GM21576 (cell line): ENCODE data around the gene SEMA3C.

Experiments
- ATAC-seq: cut with Tn5 transposase; IDR thresholded peaks from one replicate; pipeline ENCODE4 v1.9.1; 2021; ENCODE audit warnings: mild to moderate bottlenecking, moderate library complexity; ENCODE audit not compliant: unreplicated experiment

SEMA3C gene

DNA sequence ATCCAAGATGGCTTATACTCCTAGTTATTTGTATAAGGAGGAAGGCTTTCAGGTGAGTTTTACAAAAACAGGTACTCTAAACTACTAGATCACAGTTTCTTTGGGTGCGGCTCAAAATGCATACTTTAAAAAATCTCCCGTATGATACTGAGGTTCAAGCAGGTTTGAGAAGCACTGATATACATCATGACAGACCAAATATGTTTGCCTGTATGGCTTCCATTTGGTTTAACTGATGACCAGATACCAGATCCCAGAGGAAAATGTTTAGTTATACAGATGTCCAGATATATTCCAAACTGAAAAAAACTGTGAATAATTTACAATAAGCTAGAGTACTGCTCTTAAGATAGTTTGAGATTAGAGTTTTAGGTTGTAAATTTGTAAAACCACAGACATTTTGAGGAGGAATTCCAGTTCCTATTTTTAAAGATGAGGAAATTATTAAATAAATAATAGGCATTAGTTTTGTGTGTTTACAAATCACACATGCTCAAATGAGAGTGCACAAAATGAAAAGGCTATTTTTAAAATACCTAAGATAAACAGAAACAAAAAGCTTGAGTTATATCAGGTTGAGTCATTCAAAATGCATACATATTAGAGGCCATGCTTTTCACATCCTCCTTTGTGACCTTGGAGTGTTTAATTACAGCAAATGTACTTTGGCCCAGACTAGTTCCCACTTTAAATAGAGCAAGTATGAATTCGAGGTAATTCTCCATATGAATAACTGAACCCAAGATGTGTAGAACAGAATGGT, 60.5 kb downstream of the SEMA3C start:
- no peak for ATAC-seq

DNA sequence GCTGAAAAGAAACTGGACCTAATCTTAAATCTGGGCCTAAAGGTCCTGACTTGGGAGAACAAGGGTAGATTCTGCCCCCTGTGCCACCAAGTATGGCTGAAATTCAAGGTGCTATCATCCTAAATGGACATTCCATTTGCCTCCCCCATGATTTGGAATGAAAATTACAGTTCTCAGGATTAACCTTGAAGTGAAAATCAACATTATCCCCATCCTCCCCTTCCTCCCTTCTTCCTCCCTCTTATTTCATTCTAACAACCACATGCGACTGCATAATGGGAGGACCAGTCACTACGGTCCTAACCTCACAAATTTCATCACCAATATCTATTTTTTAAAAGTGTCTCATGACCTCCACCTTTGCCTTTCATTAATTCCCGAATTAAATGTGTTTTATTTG, 62.1 kb downstream of the SEMA3C start:
- ATAC-seq: no peak

DNA sequence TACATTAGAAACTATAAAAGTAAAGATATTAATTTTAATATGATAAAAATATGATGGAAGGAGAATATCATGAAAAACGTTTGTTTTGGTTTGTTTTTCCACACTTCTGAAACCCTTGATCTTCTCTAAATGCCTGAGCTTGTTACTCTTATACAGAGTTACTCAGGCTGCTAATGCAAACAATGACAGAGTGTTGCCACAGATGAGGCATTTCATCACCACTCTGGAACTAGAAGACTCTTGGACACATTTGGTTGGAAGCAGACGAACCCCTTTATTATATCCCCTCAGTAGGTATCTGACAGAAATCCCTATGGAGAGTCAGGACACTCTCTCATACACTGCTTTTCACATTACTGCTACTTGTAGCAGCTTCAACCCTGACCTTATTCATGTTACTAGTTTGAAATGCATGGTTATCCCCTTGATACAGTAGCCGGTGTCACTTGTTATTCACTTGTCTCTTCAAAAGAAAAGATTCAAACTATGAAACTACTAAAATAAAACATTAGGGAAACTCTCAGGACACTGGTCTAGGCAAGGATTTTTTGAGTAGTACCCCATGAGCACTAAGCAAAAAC, 66.9 kb downstream of the SEMA3C start:
- no peak for ATAC-seq

GRCh38 chr7:80848841-80849240, 70.0 kb downstream of the SEMA3C start:
- no peak for ATAC-seq

GRCh38 chr7:80847895-80848294, 71.0 kb downstream of the SEMA3C start:
- ATAC-seq: no peak

DNA sequence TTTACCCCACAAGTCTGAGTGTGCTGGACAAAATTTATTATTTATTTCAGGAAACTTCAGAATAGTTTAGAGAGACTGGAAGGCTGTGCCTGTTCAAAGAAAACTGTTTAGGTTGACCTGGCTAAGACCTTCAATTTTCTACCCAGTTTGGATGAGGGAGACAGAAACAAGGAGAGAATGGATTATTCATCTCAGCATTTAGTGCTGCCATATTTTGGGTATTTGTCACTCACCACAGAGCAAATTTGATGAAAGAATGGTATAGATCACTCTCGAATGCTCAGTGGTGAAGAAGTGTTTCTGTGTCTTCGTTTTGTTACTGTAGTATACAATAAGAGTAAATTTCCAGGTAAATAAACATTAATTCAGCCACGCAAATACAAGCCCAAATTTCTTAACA, 71.8 kb downstream of the SEMA3C start:
- no peak for ATAC-seq

- no peak for ATAC-seq
Observed at GRCh38 chr7:80844916-80845315, 73.9 kb downstream of the SEMA3C start.

GRCh38 chr7:80843018-80843677, 75.7 kb downstream of the SEMA3C start:
- ATAC-seq: no peak

DNA sequence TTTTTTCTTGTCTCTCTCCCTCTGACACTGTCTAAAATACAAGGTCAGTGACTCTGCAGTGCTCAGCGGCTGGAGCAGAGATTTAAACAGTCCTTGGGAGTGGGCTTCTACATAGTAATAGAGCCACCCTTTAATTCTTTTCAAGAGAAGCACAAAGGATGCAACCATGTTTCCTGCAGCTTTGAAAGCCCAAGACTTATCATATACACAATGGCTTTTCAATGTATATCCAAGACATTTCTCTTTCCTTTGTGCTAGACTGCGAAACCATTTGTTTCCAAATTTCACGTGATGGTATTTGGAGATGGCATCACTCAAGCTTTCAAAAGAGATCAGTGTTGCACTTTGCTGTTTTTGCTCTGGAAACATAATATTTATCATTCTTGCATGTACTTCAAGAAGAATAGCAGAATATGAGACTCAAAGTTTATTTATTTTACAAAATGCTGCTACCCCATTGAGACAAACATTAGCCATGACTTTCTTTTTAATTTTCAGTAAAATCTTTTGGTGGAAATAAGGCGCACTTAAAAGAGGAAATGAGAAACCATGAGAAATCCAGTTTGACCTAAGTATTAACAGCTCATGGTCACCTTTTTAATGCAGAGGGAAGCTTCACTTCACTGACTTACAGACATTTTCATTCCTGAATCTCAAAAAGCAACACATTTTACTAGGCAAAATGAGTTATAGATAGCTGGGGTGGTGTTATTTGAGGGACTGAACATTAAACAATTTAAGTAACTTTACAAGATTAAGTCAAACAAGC, 76.6 kb downstream of the SEMA3C start:
- ATAC-seq: no peak

GRCh38 chr7:80841423-80841955, 77.4 kb downstream of the SEMA3C start:
- no peak for ATAC-seq

DNA sequence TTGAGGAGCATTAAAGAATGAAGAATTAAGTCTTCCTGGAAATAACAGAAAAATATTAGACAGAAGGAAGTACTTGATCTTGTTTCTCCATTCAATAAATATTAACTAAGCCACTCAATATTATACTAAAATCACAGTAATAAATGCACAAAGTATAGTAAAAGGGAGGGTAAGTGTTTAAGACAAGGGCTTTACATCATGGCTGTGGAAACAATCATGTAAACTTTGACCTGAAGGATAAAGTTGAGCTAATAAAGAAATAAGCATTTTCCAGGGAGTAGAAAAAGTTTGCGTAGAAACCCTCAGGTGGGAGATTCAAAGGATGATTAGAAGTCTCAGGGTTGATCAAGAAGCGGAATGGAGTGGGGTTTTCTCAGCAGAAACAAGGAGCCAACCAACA, 78.2 kb downstream of the SEMA3C start:
- ATAC-seq: no peak

DNA sequence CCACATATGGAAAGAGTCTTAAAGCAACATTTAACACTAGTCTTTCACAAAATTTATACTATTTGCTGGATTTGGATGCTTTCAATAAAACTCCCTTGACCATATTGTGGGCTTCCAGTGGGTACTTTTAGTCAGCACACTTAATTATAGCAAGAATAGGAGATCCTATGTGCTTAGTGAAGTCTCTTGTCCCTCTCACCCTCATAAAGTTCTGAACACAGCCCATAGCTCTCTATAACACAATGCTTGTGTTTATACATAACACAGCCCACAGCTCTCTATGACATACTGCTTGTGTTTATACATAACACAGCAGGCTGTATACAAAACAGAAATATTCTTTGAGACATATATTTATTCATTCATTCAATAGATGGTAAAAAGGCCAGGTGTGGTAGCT, 79.0 kb downstream of the SEMA3C start:
- ATAC-seq: no peak

- ATAC-seq: no peak
Observed at GRCh38 chr7:80838643-80839042, 80.2 kb downstream of the SEMA3C start.

- no peak for ATAC-seq
Observed at GRCh38 chr7:80837345-80837744, 81.5 kb downstream of the SEMA3C start.

GRCh38 chr7:80835251-80835650, 83.6 kb downstream of the SEMA3C start:
- no peak for ATAC-seq

- ATAC-seq: no peak
Observed at GRCh38 chr7:80833289-80834268, 85.3 kb downstream of the SEMA3C start.

- ATAC-seq: no peak
Observed at GRCh38 chr7:80832006-80832405, 86.8 kb downstream of the SEMA3C start.

DNA sequence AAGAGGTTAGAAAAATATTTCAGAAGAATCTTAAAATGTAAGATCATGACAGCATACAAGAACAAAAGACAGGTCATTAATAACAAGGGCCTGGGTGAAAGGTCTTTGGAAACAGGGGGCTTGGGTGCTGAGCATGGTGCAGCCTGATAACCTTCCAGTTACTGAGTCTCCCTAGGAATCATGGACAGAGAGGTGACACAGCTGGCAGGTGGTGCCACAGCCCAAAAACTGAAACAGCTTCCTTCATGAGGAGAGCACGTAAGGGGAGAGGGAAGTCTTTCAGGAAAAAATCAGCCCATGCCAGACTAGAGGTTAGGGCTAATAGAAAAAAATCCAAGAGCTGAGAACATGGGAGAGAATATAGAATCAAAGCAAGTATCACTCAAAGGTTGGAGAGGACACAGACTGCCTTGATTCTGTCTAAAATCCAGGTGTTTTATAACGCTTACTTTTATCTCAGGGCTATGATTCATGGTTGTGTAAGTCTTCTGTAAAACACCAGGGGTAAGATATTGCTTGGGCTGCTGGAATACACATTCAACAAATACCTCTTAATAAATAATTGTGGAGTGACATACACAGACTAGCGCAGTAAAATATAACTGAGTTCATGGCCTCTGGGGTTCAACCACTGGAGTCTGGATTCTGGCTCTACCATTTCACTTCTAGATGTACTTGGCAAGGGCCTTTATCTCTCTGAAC, 88.1 kb downstream of the SEMA3C start:
- no peak for ATAC-seq

- no peak for ATAC-seq
Observed at GRCh38 chr7:80830010-80830409, 88.8 kb downstream of the SEMA3C start.
